NCI-H510A treated with DMSO at 0.1 percent for 48 hours (cell line): ENCODE data around the gene EED.
"Not testable (repeated sequence)": the region's sequence is repeated elsewhere in the genome, so short reads cannot be mapped to it uniquely, and the experiment has no call there.

Experiments
- DNase-seq: peaks from one replicate; lab custom pipeline; 2025; lab: John Stamatoyannopoulos, UW

The EED gene

DNA sequence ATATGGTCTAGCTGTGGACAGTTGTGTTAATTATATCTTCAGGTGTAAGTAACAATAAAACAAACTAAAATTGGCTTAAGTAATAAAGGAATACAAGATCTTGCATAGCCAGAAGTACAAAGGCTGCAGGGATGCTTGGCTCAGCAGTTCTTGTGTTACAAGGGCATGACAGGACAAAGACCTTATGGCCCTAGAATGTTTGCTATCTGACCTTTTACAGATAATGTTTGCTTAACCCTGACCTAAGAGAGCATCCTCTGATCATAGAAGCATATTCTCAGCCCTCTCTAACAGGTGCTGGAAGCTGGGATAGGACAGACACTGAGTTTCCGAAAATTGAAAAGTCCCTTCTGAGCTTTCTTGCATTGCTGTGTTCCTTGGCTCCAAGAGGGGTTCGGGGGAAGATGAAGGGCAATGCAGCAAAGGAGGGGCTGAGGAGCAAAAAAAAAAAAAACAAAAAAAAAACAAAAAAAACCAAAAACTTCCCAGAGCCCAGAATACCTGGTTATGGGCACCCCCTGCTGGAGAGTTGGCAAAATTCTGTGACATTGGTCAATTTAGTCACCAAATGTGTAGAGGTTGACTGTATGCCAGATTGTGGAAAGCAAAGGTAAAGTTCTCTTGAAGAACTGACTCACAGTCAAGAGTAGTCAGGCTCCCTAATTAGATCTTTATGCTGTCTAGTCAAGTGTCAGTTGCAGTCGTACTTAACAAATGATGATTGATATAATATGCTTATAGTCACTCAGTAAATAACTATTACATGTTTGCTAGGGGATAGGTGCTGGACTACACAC is 47.1 kb downstream of the EED start:
- peak; percentile 19 for DNase-seq

DNA sequence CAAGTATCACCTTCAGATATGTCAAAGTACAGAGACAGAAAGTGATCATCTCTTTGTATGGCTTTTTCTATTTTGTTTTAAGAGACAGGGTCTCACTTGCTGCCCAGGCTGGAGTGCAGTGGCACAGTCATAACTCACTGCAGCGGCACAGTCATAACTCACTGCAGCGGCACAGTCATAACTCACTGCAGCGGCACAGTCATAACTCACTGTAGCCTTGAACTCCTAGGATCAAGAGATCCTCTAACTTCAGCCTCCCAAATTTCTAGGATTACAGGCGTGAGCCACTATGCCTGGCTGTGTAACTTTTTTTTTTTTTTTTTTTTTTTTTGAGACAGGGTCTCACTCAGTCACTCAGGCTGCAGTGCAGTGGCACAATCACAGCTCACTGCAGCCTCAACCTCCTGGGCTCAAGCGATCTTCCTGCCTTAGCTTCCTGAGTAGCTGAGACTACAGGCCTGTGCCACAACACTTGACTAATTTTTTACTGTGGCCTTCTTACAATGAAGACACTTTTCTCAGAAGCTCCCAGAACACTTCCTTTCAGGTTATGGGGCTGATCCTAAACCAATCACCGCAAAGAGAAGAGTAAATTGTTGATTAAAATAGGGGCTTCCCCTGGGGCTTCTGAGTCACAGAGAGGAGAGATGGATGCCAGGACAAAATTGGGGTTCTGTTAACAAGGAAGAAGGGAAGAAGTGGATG is 48.5 kb downstream of the EED start:
- no peak for DNase-seq

DNA sequence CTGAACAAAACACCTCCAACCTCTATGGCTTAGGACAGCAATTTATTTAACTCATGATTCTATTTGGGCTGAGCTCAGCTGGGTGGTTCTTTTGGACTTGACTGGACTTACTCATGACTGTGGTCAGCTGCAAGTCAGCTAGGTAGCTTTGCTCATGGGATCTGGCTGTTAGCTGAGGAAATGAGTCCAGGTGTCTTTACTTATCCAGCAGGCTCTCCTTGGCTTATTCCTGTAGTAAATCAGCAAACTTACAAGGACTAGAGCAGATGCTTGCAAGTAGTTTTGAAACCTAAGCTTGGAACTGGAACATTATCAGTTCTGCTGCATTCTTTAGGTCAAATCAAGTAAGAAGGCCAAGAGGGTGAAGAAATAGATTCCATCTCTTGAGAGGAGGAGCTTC is 49.5 kb downstream of the EED start:
- no peak for DNase-seq

DNA sequence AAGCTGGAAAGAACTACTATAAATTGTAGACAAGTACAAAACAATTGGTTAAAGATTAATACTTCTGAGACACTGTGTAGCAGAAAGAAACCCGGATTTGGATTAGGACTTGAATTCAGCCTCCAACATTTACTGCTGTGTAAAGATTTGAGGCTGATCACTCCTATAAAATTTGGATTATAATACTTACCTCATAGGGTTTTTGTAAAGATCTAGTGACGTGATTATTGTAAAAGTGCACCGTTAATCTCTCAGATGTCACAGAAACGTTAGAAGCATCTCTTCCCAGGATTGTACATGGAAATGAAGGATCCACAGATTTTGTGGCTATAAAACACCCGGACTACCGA is 57.2 kb downstream of the EED start:
- no peak for DNase-seq

DNA sequence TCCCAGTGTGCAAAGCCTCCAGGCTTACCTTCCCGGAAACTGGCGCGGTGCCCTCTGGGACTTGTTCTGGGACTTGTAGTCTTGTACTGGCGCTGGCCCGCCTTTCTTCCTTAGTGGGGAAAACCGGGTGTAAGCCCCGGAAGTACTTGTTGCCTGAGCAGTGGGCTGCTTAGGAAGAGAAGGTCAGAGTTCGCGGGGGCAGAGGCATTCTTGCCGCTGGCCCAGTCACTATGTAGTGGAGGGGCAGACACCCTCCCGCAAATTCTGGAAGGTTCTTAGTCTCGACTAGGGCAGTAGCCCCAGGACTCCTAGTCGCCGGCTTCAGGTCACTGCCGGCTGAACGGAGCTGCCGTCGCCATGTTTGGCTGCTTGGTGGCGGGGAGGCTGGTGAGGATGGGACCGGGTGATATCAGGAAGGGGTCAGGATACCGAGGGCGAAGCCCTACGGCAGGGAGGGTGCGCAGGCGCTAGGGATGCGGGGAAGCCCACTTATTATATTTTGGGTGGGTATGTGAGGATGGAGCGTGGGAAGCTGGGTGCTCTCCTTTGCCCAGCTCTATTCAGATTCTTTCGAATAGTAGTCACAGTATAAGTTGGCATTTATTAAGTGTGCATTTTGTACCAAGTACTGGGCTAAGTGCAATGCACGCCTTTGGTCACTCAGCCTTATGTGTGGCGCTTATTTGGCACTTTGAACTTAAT is 57.7 kb downstream of the EED start, which contains the start of gene HIKESHI:
Gene HIKESHI, plus strand, starts transcription at position 149 of the 702 bp plus-strand sequence. Its CDS starts 209 bp downstream, at position 358.
- peak; percentile 94 for DNase-seq

DNA sequence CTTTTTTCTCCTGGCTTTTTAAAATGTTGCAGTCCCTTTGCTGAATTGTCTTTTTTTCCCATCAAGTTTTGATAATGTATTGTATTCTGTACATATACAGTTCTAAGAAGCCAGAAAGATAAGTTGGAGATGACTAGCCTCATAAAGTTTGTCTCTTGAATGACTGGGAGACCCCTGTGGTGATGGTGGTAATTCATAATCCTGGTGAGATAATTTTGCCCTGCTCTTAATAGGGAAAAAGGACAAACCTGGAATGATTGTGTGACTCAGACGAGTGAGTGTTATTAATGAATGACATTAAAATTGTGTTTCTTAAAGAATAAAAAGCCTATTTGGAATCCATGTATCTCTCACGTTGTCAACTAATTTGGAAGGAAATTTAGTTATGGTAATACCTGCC is 58.7 kb downstream of the EED start:
- no peak for DNase-seq

DNA sequence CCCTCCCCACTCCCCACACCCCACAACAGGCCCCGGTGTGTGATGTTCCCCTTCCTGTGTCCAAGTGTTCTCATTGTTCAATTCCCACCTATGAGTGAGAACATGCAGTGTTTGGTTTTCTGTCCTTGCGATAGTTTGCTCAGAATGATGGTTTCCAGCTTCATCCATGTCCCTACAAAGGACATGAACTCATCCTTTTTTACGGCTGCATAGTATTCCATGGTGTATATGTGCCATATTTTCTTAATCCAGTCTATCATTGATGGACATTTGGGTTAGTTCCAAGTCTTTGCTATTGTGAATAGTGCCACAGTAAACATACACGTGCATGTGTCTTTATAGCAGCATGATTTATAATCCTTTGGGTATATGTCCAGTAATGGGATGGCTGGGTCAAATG is 64.2 kb downstream of the EED start:
- DNase-seq: not testable (repeated sequence)

DNA sequence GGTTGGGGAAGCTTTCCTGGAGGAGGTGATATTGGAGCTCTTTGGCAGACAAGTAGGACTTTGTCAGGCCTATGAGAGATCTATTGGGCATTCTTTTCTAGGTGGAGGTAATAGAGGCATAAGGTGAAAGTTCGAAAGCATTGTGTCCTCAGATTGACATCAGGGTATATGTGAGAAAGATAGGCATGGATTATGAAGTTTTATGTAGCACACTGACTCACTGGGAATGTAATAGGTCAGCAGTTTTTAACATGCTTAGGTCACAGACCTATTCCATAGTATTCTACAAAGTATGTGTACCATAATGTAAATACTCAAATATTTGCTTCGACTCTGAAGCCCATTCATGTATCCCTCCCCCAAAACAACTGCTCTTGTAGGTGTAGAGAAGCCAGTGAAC is 69.2 kb downstream of the EED start:
- DNase-seq: no peak

DNA sequence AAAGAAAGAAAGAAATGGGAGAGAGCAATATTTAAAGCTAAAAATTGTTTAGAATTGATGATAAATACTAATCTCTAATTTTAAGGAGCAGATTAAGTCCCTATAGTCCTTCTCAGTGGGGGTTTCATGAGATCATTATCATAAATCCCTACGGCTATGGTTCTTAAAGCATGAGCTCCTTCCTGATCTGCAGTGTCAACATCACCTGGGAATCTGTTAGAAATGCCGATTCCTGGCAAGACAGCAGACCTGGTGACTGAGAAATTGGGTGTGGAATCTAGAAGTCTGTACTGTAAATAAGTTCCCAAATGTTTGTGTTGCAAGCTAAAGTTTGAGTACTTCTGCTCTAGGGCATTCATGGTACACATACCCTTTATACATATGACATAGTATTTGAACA is 70.1 kb downstream of the EED start:
- no peak for DNase-seq
